Liver (tissue), 9 donors: ENCODE measurements around the gene FRAS1. TPM values are rescaled to one million over a fixed set of nuclear protein-coding genes. Genes with fewer than 3 reads are reported as not detected.

ENCODE experiments used
- DNase-seq: peaks from one replicate; pipeline ENCODE4 v3.0.0-alpha.2; 2017; ENCODE audit warnings: low spot score
- H3K27ac ChIP-seq, 2 donors: one replicate each; pipeline ENCODE4 v1.7.0; 2013; ENCODE audit warnings: inconsistent platforms in 2 of 2, low read length in 2 of 2, control low read depth in 1 of 2, low read depth in 1 of 2, mild to moderate bottlenecking in 1 of 2
- H3K27me3 ChIP-seq, 4 donors: one replicate each; pipeline versions ENCODE4 v1.6.1 to v1.7.0; 2013; ENCODE audit warnings: low read length in 3 of 4, inconsistent platforms in 1 of 4, mild to moderate bottlenecking in 1 of 4, moderate library complexity in 1 of 4; ENCODE audit not compliant: control insufficient read depth in 4 of 4, insufficient read depth in 4 of 4
- H3K36me3 ChIP-seq, 4 donors: one replicate each; pipeline versions ENCODE4 v1.6.1 to v1.7.0; 2013; ENCODE audit warnings: low read length in 3 of 4, mild to moderate bottlenecking in 3 of 4, low read depth in 1 of 4, moderate library complexity in 1 of 4; ENCODE audit not compliant: control insufficient read depth in 4 of 4, insufficient read depth in 3 of 4
- H3K4me1 ChIP-seq, 4 donors: one replicate each; pipeline versions ENCODE4 v1.6.1 to v1.7.0; 2013; ENCODE audit warnings: low read length in 3 of 4, mild to moderate bottlenecking in 3 of 4, moderate library complexity in 1 of 4; ENCODE audit not compliant: control insufficient read depth in 4 of 4, insufficient read depth in 4 of 4
- H3K4me3 ChIP-seq, 3 donors: one replicate each; pipeline versions ENCODE4 v1.6.1 to v1.7.0; 2013; ENCODE audit warnings: low read length in 3 of 3, control low read depth in 1 of 3, low read depth in 1 of 3, mild to moderate bottlenecking in 1 of 3
- H3K9ac ChIP-seq, 2 donors: one replicate each; pipeline ENCODE4 v1.7.0; 2013; ENCODE audit warnings: low read length in 2 of 2, mild to moderate bottlenecking in 2 of 2, moderate library complexity in 2 of 2, control low read depth in 1 of 2, low read depth in 1 of 2
- H3K9me3 ChIP-seq, 4 donors: one replicate each; pipeline versions ENCODE4 v1.6.1 to v1.7.0; 2013; ENCODE audit warnings: low read length in 3 of 4; ENCODE audit not compliant: control insufficient read depth in 4 of 4
- EGR1 ChIP-seq, 2 donors: IDR thresholded peaks; 2 replicates each; pipeline ENCODE4 v1.6.1; 2016 to 2018; ENCODE audit warnings: antibody characterized with exemption in 2 of 2, low read depth in 2 of 2
- FOXA1 ChIP-seq: IDR thresholded peaks from 2 replicates; pipeline ENCODE4 v1.6.1; 2016; ENCODE audit warnings: antibody characterized with exemption
- FOXA2 ChIP-seq: IDR thresholded peaks from 2 replicates; pipeline ENCODE4 v1.6.1; 2016; ENCODE audit warnings: antibody characterized with exemption
- HNF4A ChIP-seq, 2 donors: conservative IDR thresholded peaks; 2 replicates each; pipeline ENCODE4 v1.6.1; 2016; ENCODE audit warnings: antibody characterized with exemption in 2 of 2, mild to moderate bottlenecking in 2 of 2
- JUND ChIP-seq, 2 donors: IDR thresholded peaks; 2 replicates each; pipeline ENCODE4 v1.6.1; 2016; ENCODE audit warnings: antibody characterized with exemption in 2 of 2
- NR2F2 ChIP-seq: IDR thresholded peaks from 2 replicates; pipeline ENCODE4 v1.6.1; 2016; ENCODE audit warnings: antibody characterized with exemption
- RAD21 ChIP-seq, 2 donors: IDR thresholded peaks; 2 replicates each; pipeline ENCODE4 v1.6.1; 2016; ENCODE audit warnings: antibody characterized with exemption in 2 of 2, mild to moderate bottlenecking in 2 of 2
- RXRA ChIP-seq, 2 donors: IDR thresholded peaks; 2 replicates each; pipeline ENCODE4 v1.6.1; 2017 to 2018; ENCODE audit warnings: antibody characterized with exemption in 2 of 2, mild to moderate bottlenecking in 1 of 2
- WGBS: extraction: QIAGEN DNeasy Blood & Tissue Kit; methylation state at CpG from one replicate; pipeline ENCODE4 v1.1.7; 2013; 5-methylcytosine and 5-hydroxymethylcytosine counted together
- polyA plus RNA-seq, 2 donors: library from polyadenylated mRNA; stranded (reverse) in 1 of 2; unstranded in 1 of 2; fragments of 200-250 nt in 1 of 2; fragments of >200 nt in 1 of 2; fragmentation: Nextera tagmentation in 1 of 2; extraction: Ambion mirVana in 1 of 2; gene quantifications; one replicate each; pipeline versions ENCODE4 v1.2.1 to v1.2.3, GENCODE V29; 2013 to 2015
- total RNA-seq, 2 donors: library from RNA; depleted of rRNA; stranded (reverse); fragments of >200 nt; gene quantifications; one replicate each; pipeline ENCODE4 v1.2.3, GENCODE V29; 2014
- TF ChIP-seq, protein P1 (sequence below): IDR thresholded peaks from 2 replicates; pipeline ENCODE4 v1.6.1; 2016; ENCODE audit warnings: antibody characterized with exemption
- TF ChIP-seq, protein P2 (sequence below): fragments of 150-350 bp; IDR thresholded peaks from 2 replicates; pipeline ENCODE4 v1.5.1; 2017; ENCODE audit warnings: improper control_type of control experiment, low read depth, low read length; ENCODE audit not compliant: missing input control
- TF ChIP-seq, protein P3 (sequence below): IDR thresholded peaks from 2 replicates; pipeline ENCODE4 v1.6.1; 2016; ENCODE audit warnings: antibody characterized with exemption
- TF ChIP-seq, protein P4 (sequence below): IDR thresholded peaks from 2 replicates; pipeline ENCODE4 v1.6.1; 2016; ENCODE audit warnings: antibody characterized with exemption, mild to moderate bottlenecking
- TF ChIP-seq, protein P5 (sequence below): IDR thresholded peaks from 2 replicates; pipeline ENCODE4 v1.6.1; 2016; ENCODE audit warnings: antibody characterized with exemption
- donor health status: healthy.
- donor health status: healthy.
- donor health status: healthy.
- donor health status: healthy.
- donor health status: healthy.

FRAS1 gene
- total and polyA plus RNA-seq, 4 donors: 0.08 to 6.0 (median 1.1) TPM

DNA sequence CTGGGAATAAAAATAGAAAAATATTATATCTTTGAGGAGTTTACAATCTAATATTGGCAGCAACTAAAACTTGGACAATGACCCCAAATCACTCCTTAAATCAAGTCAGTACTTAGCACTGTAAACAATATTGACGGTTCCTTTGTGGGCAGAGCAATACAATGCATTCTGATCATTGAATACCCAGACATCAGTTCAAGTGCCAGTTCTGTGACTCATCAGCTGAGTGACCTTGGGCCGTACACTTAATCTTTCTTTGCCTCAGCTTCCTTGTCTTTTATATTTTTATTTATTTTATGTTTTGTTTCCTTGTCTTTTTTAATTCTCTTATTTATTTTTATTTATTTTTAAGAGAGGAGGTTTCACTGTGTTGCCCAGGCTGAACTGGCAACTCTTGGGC lies 382.2 kb downstream of the FRAS1 start (continued):
- TF ChIP-seq NR2F2 (no peak), JUND (IDR thresholded peaks at IDR 0.05) (no peak), FOXA1 (no peak), HNF4A (conservative IDR thresholded peaks at IDR 0.05) (no peak), RAD21 (IDR thresholded peaks at IDR 0.05) (no peak), EGR1 (IDR thresholded peaks at IDR 0.05; ENCODE audit: low read depth in 2 of 2) (no peak)
- TF ChIP-seq, protein P1, sequence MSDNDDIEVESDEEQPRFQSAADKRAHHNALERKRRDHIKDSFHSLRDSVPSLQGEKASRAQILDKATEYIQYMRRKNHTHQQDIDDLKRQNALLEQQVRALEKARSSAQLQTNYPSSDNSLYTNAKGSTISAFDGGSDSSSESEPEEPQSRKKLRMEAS: no peak

DNA sequence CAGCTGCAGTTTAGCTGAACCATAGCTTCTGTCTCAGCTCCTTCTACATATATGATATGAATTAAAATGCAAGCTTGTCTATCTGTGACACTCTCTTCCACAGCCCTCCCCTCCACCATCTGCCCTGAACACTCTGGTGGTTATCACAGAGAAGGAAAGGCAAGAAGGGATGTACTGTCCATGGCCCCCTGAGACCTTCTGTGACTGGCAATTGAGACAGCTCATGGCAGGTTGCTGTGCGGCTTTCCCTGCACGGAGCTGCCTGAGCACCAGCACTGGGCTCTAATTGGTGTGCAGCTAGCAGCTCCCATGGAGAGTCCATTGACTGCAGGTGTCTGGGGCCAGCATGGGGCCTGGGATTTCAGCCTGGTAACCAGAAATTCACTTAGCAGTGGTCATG lies 384.6 kb downstream of the FRAS1 start:
- Histone ChIP-seq H3K27ac (no peak overlapping the region), H3K4me3 (no peak overlapping the region), H3K27me3 (no peaks in the 10 kb centered on the region), H3K4me1 (no peaks in the 10 kb centered on the region), H3K36me3 (no peaks in the 10 kb centered on the region), H3K9ac (no peak overlapping the region), H3K9me3 (no peaks in the 10 kb centered on the region)
- 90% methylated on average over 2 of the region's 2 CpGs for WGBS
- TF ChIP-seq, protein P2, sequence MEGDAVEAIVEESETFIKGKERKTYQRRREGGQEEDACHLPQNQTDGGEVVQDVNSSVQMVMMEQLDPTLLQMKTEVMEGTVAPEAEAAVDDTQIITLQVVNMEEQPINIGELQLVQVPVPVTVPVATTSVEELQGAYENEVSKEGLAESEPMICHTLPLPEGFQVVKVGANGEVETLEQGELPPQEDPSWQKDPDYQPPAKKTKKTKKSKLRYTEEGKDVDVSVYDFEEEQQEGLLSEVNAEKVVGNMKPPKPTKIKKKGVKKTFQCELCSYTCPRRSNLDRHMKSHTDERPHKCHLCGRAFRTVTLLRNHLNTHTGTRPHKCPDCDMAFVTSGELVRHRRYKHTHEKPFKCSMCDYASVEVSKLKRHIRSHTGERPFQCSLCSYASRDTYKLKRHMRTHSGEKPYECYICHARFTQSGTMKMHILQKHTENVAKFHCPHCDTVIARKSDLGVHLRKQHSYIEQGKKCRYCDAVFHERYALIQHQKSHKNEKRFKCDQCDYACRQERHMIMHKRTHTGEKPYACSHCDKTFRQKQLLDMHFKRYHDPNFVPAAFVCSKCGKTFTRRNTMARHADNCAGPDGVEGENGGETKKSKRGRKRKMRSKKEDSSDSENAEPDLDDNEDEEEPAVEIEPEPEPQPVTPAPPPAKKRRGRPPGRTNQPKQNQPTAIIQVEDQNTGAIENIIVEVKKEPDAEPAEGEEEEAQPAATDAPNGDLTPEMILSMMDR: no peak
- TF ChIP-seq, protein P3, sequence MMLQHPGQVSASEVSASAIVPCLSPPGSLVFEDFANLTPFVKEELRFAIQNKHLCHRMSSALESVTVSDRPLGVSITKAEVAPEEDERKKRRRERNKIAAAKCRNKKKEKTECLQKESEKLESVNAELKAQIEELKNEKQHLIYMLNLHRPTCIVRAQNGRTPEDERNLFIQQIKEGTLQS: no peak
- TF ChIP-seq, protein P4, sequence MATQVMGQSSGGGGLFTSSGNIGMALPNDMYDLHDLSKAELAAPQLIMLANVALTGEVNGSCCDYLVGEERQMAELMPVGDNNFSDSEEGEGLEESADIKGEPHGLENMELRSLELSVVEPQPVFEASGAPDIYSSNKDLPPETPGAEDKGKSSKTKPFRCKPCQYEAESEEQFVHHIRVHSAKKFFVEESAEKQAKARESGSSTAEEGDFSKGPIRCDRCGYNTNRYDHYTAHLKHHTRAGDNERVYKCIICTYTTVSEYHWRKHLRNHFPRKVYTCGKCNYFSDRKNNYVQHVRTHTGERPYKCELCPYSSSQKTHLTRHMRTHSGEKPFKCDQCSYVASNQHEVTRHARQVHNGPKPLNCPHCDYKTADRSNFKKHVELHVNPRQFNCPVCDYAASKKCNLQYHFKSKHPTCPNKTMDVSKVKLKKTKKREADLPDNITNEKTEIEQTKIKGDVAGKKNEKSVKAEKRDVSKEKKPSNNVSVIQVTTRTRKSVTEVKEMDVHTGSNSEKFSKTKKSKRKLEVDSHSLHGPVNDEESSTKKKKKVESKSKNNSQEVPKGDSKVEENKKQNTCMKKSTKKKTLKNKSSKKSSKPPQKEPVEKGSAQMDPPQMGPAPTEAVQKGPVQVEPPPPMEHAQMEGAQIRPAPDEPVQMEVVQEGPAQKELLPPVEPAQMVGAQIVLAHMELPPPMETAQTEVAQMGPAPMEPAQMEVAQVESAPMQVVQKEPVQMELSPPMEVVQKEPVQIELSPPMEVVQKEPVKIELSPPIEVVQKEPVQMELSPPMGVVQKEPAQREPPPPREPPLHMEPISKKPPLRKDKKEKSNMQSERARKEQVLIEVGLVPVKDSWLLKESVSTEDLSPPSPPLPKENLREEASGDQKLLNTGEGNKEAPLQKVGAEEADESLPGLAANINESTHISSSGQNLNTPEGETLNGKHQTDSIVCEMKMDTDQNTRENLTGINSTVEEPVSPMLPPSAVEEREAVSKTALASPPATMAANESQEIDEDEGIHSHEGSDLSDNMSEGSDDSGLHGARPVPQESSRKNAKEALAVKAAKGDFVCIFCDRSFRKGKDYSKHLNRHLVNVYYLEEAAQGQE: no peak
- TF ChIP-seq, protein P1: no peak
- no peak for TF ChIP-seq FOXA2
- TF ChIP-seq JUND (IDR thresholded peaks at IDR 0.05): no peak
- TF ChIP-seq RXRA (IDR thresholded peaks at IDR 0.05): no peak
- TF ChIP-seq, protein P5, sequence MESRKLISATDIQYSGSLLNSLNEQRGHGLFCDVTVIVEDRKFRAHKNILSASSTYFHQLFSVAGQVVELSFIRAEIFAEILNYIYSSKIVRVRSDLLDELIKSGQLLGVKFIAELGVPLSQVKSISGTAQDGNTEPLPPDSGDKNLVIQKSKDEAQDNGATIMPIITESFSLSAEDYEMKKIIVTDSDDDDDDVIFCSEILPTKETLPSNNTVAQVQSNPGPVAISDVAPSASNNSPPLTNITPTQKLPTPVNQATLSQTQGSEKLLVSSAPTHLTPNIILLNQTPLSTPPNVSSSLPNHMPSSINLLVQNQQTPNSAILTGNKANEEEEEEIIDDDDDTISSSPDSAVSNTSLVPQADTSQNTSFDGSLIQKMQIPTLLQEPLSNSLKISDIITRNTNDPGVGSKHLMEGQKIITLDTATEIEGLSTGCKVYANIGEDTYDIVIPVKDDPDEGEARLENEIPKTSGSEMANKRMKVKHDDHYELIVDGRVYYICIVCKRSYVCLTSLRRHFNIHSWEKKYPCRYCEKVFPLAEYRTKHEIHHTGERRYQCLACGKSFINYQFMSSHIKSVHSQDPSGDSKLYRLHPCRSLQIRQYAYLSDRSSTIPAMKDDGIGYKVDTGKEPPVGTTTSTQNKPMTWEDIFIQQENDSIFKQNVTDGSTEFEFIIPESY: no peak
- DNase-seq: peak; percentile 39
